ENCODE data around the gene ANKMY1.

Gene ANKMY1

GRCh38 chr2:240456447-240457222 is 101.2 kb downstream of the ANKMY1 start:
- no peak for DNase-seq

GRCh38 chr2:240455647-240456446 is 101.9 kb downstream of the ANKMY1 start:
- no peak for DNase-seq

GRCh38 chr2:240455272-240455646 is 102.5 kb downstream of the ANKMY1 start:
- no peak for DNase-seq

GRCh38 chr2:240454106-240454901 is 103.5 kb downstream of the ANKMY1 start:
- DNase-seq: no peak

GRCh38 chr2:240453461-240454105 is 104.2 kb downstream of the ANKMY1 start:
- DNase-seq: no peak

GRCh38 chr2:240452462-240453256 is 105.1 kb downstream of the ANKMY1 start:
- peak; percentile 9 for DNase-seq

GRCh38 chr2:240451791-240452461 is 105.9 kb downstream of the ANKMY1 start:
- no peak for DNase-seq

GRCh38 chr2:240451108-240451611 is 106.6 kb downstream of the ANKMY1 start:
- DNase-seq: no peak

- no peak for DNase-seq
Observed at GRCh38 chr2:240450532-240451107, 107.2 kb downstream of the ANKMY1 start.

- no peak for DNase-seq
Observed at GRCh38 chr2:240449764-240450531, 107.8 kb downstream of the ANKMY1 start.

- DNase-seq: no peak
Observed at GRCh38 chr2:240448387-240449274, 109.2 kb downstream of the ANKMY1 start.

GRCh38 chr2:240447934-240448333 is 109.9 kb downstream of the ANKMY1 start:
- DNase-seq: no peak

- DNase-seq: no peak
Observed at GRCh38 chr2:240447331-240447730, 110.5 kb downstream of the ANKMY1 start.

GRCh38 chr2:240446664-240447175 is 111.1 kb downstream of the ANKMY1 start:
- DNase-seq: no peak

- no peak for DNase-seq
Observed at GRCh38 chr2:240445961-240446663, 111.7 kb downstream of the ANKMY1 start.

- DNase-seq: no peak
Observed at GRCh38 chr2:240444464-240444863, 113.3 kb downstream of the ANKMY1 start.

- no peak for DNase-seq
Observed at GRCh38 chr2:240443891-240444301, 113.9 kb downstream of the ANKMY1 start.
